GM23338 (cell line): ENCODE data around the gene DGLUCY. TPM values are rescaled to one million over a fixed set of nuclear protein-coding genes. Genes with fewer than 3 reads are reported as not detected.

Source experiments
- ATAC-seq: fragments of 200-7000 bp; cut with Tn5 transposase; 3 replicates; pipeline ENCODE4 v1.9.1; 2020
- DNase-seq: peaks from one replicate; pipeline ENCODE4 v3.0.0-alpha.2; 2015; ENCODE audit warnings: low spot score
- H2AFZ ChIP-seq: fragments of 200-600 bp; sonication (generic); 2 replicates; pipeline ENCODE4 v1.8.0; 2016; ENCODE audit warnings: antibody characterized with exemption, mild to moderate bottlenecking, moderate library complexity
- H3F3A ChIP-seq: fragments of 200-600 bp; sonication (generic); replicated peaks from 2 replicates; pipeline ENCODE4 v1.8.0; 2017; ENCODE audit warnings: antibody characterized with exemption, mixed run types, low read depth
- H3K27ac ChIP-seq: fragments of 200-600 bp; sonication (generic); 2 replicates; pipeline ENCODE4 v1.6.1; 2016; ENCODE audit warnings: low read depth
- H3K27me3 ChIP-seq: fragments of 200-600 bp; sonication (generic); 2 replicates; pipeline ENCODE4 v1.8.0; 2016; ENCODE audit warnings: mild to moderate bottlenecking, mixed run types, moderate library complexity; ENCODE audit not compliant: insufficient read depth
- H3K36me3 ChIP-seq: fragments of 200-600 bp; sonication (generic); 2 replicates; pipeline ENCODE4 v1.8.0; 2016; ENCODE audit warnings: mild to moderate bottlenecking; ENCODE audit not compliant: insufficient read depth
- H3K4me1 ChIP-seq: fragments of 200-600 bp; sonication (generic); 2 replicates; pipeline ENCODE4 v1.8.0; 2016; ENCODE audit warnings: mild to moderate bottlenecking, moderate library complexity; ENCODE audit not compliant: insufficient read depth
- H3K4me2 ChIP-seq: fragments of 200-600 bp; sonication (generic); 2 replicates; pipeline ENCODE4 v1.7.1; 2017; ENCODE audit warnings: mixed run types
- H3K4me3 ChIP-seq: fragments of 200-600 bp; sonication (generic); 2 replicates; pipeline ENCODE4 v1.6.1; 2016; ENCODE audit warnings: mixed run types
- H3K79me2 ChIP-seq: fragments of 200-600 bp; sonication (generic); replicated peaks from 2 replicates; pipeline ENCODE4 v1.8.0; 2017; ENCODE audit warnings: mild to moderate bottlenecking; ENCODE audit not compliant: insufficient read depth
- H3K9me2 ChIP-seq: fragments of 200-600 bp; sonication (generic); 2 replicates; pipeline ENCODE4 v1.8.0; 2017; ENCODE audit not compliant: insufficient read depth
- H4K20me1 ChIP-seq: fragments of 200-600 bp; sonication (generic); replicated peaks from 2 replicates; pipeline ENCODE4 v1.8.0; 2017; ENCODE audit warnings: mild to moderate bottlenecking; ENCODE audit not compliant: insufficient read depth
- H3K27ac Mint-ChIP-seq: 2 replicates; pipeline ENCODE4 v1.8.0; 2020; ENCODE audit warnings: inconsistent platforms, mild to moderate bottlenecking, moderate library complexity, mixed read lengths
- H3K27me3 Mint-ChIP-seq: 3 replicates; pipeline ENCODE4 v1.8.0; 2022; ENCODE audit warnings: low read depth, mild to moderate bottlenecking, moderate library complexity, mixed read lengths, inconsistent platforms; ENCODE audit not compliant: insufficient read depth, poor library complexity
- H3K36me3 Mint-ChIP-seq: 3 replicates; pipeline ENCODE4 v1.8.0; 2021; ENCODE audit warnings: low read depth, mild to moderate bottlenecking, inconsistent platforms, moderate library complexity, mixed read lengths
- H3K4me1 Mint-ChIP-seq: 3 replicates; pipeline ENCODE4 v1.8.0; 2020; ENCODE audit warnings: mild to moderate bottlenecking, inconsistent platforms, mixed read lengths
- H3K4me3 Mint-ChIP-seq: 3 replicates; pipeline ENCODE4 v1.8.0; 2021; ENCODE audit warnings: moderate library complexity, mild to moderate bottlenecking, inconsistent platforms, mixed read lengths
- H3K9me3 Mint-ChIP-seq: 3 replicates; pipeline ENCODE4 v1.8.0; 2020; ENCODE audit warnings: moderate library complexity, mild to moderate bottlenecking, inconsistent platforms, mixed read lengths
- CREB1 ChIP-seq: fragments of 250-450 bp; sonication (Bioruptor Pico); IDR thresholded peaks from 2 replicates; pipeline ENCODE4 v1.5.0; 2020; ENCODE audit warnings: low read depth, mild to moderate bottlenecking, moderate library complexity
- CTCF ChIP-seq, 2 experiments: fragments of 200-600 bp in 1 of 2; sonication (generic) in 1 of 2; conservative IDR thresholded peaks; 2 replicates each; pipeline versions ENCODE4 v1.5.1 to v1.6.1; 2016 to 2017; ENCODE audit warnings: antibody characterized with exemption in 2 of 2, low read depth in 2 of 2, mild to moderate bottlenecking in 2 of 2, moderate library complexity in 1 of 2
- ETS1 ChIP-seq: IDR thresholded peaks from 2 replicates; pipeline ENCODE4 v1.6.1; 2016; ENCODE audit warnings: antibody characterized with exemption
- EZH2 ChIP-seq: fragments of 200-600 bp; sonication (generic); IDR thresholded peaks from one replicate; pipeline ENCODE4 v1.8.0; 2017; ENCODE audit warnings: antibody characterized with exemption, mild to moderate bottlenecking, low read depth; ENCODE audit not compliant: unreplicated experiment
- EZH2phosphoT487 ChIP-seq: fragments of 200-600 bp; sonication (generic); IDR thresholded peaks from one replicate; pipeline ENCODE4 v1.8.1; 2018; ENCODE audit warnings: antibody characterized with exemption; ENCODE audit not compliant: unreplicated experiment
- JUNB ChIP-seq: IDR thresholded peaks from one replicate; pipeline ENCODE4 v1.6.1; 2016; ENCODE audit warnings: antibody characterized with exemption; ENCODE audit not compliant: unreplicated experiment
- NANOG ChIP-seq: IDR thresholded peaks from 2 replicates; pipeline ENCODE4 v1.6.1; 2016; ENCODE audit warnings: antibody characterized with exemption, borderline replicate concordance
- POLR2AphosphoS5 ChIP-seq: IDR thresholded peaks from 2 replicates; pipeline ENCODE4 v1.6.1; 2016; ENCODE audit warnings: antibody characterized with exemption, low read depth
- REST ChIP-seq: IDR thresholded peaks from one replicate; pipeline ENCODE4 v1.6.1; 2018; ENCODE audit warnings: antibody characterized with exemption; ENCODE audit not compliant: unreplicated experiment
- STAT1 ChIP-seq: IDR thresholded peaks from one replicate; pipeline ENCODE4 v1.6.1; 2016; ENCODE audit warnings: antibody characterized with exemption; ENCODE audit not compliant: unreplicated experiment
- ZNF114 ChIP-seq: fragments of 250-450 bp; sonication (Bioruptor Pico); IDR thresholded peaks from 2 replicates; pipeline ENCODE4 v1.5.0; 2020; ENCODE audit warnings: mild to moderate bottlenecking, moderate library complexity
- ZNF331 ChIP-seq: fragments of 250-450 bp; sonication (Bioruptor Pico); IDR thresholded peaks from 2 replicates; pipeline ENCODE4 v1.5.0; 2020; ENCODE audit warnings: low read depth, mild to moderate bottlenecking, moderate library complexity
- ZNF462 ChIP-seq: fragments of 250-450 bp; sonication (Bioruptor Pico); IDR thresholded peaks from 2 replicates; pipeline ENCODE4 v1.5.0; 2020; ENCODE audit warnings: mild to moderate bottlenecking, moderate library complexity
- polyA plus RNA-seq: library from polyadenylated mRNA; unstranded; fragments of >200 nt; fragmentation: Nextera tagmentation; extraction: Ambion mirVana; gene quantifications from 2 replicates; pipeline ENCODE4 v1.2.1, GENCODE V29; 2016
- total RNA-seq: library from RNA; depleted of rRNA; stranded (reverse); fragments of >200 nt; shearing (Covaris generic); gene quantifications from 2 replicates; pipeline ENCODE4 v1.2.3, GENCODE V29; 2014

DGLUCY gene
- total and polyA plus RNA-seq, 2 experiments from 2014 or later, result 14.6 to 31.6 TPM

- no peaks in the 10 kb centered on the region for H4K20me1 ChIP-seq
- H3K27ac ChIP-seq, result no peak overlapping the region
- peaks cover 27% of the 10 kb centered on the region for H3K27me3 Mint-ChIP-seq
- H3F3A ChIP-seq, result no peaks in the 10 kb centered on the region
- no peak for DNase-seq
- H3K4me1 ChIP-seq, result peaks cover 2% of the 10 kb centered on the region; the same call in 1 of the 2 replicates
- H2AFZ ChIP-seq, result no peak overlapping the region
- H3K36me3 Mint-ChIP-seq, result no peaks in the 10 kb centered on the region
- H3K27ac Mint-ChIP-seq, result no peak overlapping the region
- no peak overlapping the region for H3K4me3 Mint-ChIP-seq
- H3K36me3 ChIP-seq, result no peaks in the 10 kb centered on the region
- H3K27me3 ChIP-seq, result peaks cover 36% of the 10 kb centered on the region
- no peaks in the 10 kb centered on the region for H3K79me2 ChIP-seq
- peaks cover 23% of the 10 kb centered on the region for H3K4me1 Mint-ChIP-seq
- no peaks in the 10 kb centered on the region; the same call in 2 of the 3 replicates for H3K9me3 Mint-ChIP-seq
- H3K4me2 ChIP-seq, result no peak overlapping the region
- ATAC-seq, result no peak
- no peaks in the 10 kb centered on the region for H3K9me2 ChIP-seq
- no peak overlapping the region for H3K4me3 ChIP-seq
- no peak for TF ChIP-seq ZNF331 (CRISPR knock-in tag)
- no peak for TF ChIP-seq ZNF114 (CRISPR knock-in tag)
- no peak for TF ChIP-seq EZH2
- no peak for TF ChIP-seq NANOG
- no peak for TF ChIP-seq CTCF (conservative IDR thresholded peaks at IDR 0.05; ENCODE audit: low read depth in 2 of 2)
- TF ChIP-seq JUNB, result no peak
- no peak for TF ChIP-seq CREB1 (CRISPR knock-in tag)
- TF ChIP-seq REST, result no peak
- no peak for TF ChIP-seq EZH2phosphoT487
- TF ChIP-seq POLR2AphosphoS5, result no peak
- TF ChIP-seq ETS1, result no peak
- TF ChIP-seq STAT1, result no peak
- no peak for TF ChIP-seq ZNF462 (CRISPR knock-in tag)
These were observed 148.2 kb downstream of the DGLUCY start for GRCh38 chr14:91261986-91262549.
